Omental fat pad (tissue), 4 donors: ENCODE data around the gene EPHA1. TPM values are rescaled to one million over a fixed set of nuclear protein-coding genes. Genes with fewer than 3 reads are reported as not detected.
A peak's percentile ranks its signal among the peaks of the same experiment; 100 is the strongest.
"Not testable (repeated sequence)": the region's sequence is repeated elsewhere in the genome, so short reads cannot be mapped to it uniquely, and the experiment has no call there.

Experiments used
- ATAC-seq: fragments of 150-250 bp; one replicate; pipeline ENCODE4 v1.9.1; 2016; ENCODE audit warnings: mild to moderate bottlenecking, moderate library complexity; ENCODE audit not compliant: low FRiP score
- DNase-seq: peaks from one replicate; pipeline ENCODE4 v3.0.0-alpha.2; 2019; ENCODE audit warnings: low spot score
- CTCF ChIP-seq, 3 donors: fragments of 450-650 bp; IDR thresholded peaks; one replicate each; pipeline ENCODE4 v1.5.1; 2016 to 2017; ENCODE audit warnings: antibody characterized with exemption in 3 of 3, mild to moderate bottlenecking in 3 of 3, moderate library complexity in 2 of 3
- total RNA-seq, 4 donors: library from RNA; depleted of rRNA; stranded (reverse); fragments of >200 nt; gene quantifications; one replicate each; pipeline ENCODE4 v1.1.0, GENCODE V29; 2016

Gene EPHA1
- total RNA-seq, 4 donors from 2014 or later: 0.13 to 0.46 TPM; not detected in 2

- ATAC-seq (no peak), DNase-seq (no peak)
- TF ChIP-seq CTCF (IDR thresholded peaks at IDR 0.05): no peak
Measured at GRCh38 chr7:143396182-143396581, 12.5 kb downstream of the EPHA1 start.

DNA sequence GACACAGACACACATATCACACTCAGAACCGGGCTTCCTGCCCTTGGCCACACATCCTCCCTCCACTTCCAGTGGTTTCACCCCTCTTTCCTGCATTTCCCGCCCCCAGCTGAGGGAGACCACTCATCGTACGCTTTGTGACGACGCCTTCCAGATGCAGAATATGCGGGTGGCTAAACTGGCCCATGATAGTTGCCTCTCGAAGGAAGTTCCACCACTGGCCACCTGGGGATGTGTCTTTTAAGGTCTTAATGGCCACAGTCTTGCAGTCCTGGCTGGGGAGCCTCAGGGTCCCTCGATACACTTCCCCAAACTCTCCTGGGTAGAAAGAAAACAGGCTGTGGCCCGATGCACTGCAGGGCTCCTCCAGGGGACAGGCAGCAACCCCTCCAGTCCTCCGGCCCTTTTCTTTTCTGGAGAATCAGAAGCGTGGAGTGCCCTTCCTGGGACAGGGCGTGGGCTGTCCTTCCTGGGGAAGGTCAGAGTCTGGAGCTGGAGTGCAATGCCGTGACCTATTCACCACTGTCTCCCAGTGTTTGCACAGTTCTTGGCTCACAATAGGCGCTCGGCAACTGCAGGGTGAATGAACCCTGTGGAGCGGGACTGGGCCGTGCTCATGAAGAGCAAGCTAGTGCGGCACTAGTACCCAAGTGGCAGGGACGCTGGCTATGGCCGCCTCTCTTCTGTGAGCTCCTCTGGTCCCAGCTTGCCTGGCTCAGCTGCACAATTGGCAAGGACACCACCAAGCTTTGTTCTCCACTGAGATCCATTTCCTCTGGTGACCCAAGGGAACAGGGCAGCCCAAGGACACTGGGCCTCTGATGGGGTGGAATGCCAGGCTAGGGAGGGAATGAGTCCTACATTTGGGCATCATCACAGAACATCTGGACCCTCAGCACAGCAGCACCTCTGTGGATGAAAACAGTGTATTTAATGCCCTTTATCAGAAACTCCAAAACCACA is 13.2 kb downstream of the EPHA1 start:
- DNase-seq (no peak), ATAC-seq (no peak)
- TF ChIP-seq CTCF (IDR thresholded peaks at IDR 0.05): no peak

DNA sequence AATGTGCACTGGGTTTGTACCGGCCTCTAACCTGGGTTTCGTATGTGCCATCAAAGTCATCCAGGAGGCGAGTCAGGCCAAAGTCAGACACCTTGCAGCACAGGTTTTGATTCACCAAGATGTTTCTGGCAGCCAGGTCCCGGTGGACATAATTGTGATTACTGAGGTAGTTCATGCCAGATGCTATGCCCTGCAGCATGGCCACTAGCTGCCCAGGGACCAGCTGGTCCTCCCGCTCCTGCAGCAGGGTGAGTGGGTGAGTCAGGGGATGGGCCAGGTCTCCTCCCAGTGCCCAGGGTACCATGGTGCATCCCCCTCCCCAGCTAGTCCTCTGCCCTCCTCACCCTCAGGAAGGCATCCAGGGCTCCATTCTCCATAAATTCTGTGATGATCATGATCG is 13.9 kb downstream of the EPHA1 start:
- no peak for ATAC-seq
- no peak for TF ChIP-seq CTCF (IDR thresholded peaks at IDR 0.05)

DNA sequence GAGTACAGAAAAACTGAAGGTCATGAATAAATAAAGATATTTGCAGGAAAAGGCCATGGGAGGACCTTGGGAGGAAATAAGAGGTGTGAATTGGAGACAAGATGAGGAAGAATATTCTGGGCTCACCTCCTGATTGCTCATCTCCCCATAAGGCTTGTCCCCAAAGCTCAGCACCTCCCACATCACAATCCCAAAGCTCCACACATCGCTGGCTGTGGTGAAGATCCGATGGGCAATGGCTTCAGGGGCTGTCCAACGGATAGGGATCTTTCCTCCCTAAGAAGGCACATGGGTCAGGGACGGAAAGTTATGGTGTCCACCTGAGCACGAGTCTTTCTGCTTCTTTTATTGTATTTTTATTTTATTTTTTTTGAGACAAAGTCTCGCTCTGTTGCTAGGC is 14.6 kb downstream of the EPHA1 start:
- no peak for ATAC-seq
- no peak for DNase-seq
- no peak for TF ChIP-seq CTCF (IDR thresholded peaks at IDR 0.05)

More for the DNA sequence above, 13.9 kb downstream of the EPHA1 start:
- DNase-seq: no peak

DNA sequence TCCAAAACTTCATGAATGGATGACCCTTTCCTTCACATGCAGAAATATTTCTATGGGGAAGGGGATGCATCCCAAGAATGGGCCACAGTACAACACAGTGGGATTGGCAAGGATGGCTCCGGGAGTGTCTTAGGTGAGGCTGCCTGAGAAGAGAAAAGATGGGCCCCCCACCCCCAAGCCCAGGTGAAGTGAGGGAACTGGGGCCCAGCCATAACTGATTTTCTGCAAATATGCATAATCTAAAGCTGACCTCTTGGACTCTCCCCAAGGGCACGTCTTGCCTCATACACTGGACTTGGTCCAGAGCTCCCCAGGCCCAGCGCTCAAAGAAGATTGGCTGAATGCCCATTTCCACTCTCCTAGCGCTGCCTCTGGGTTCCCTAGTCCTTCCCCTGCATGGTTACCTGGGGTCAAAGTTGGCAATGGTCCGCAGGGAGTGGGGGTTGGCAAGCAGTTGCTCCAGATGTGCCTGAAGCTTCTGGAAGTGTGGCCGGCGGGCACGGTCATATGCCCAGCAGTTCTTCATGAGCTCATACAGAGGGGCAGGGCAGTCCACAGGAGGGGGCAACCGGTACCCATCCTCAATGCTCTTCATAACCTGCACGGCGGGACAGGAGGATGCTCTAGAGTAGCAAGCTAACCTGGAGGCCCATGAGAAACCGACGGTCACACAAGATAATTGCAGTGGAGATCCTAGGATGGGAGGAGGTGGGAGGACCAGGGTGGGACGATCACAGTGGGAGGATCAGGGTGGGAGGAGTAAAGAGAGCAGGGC is 15.2 kb downstream of the EPHA1 start:
- ATAC-seq: no peak
- TF ChIP-seq CTCF (IDR thresholded peaks at IDR 0.05): no peak
- peak; percentile 21 for DNase-seq

- ATAC-seq (no peak), DNase-seq (no peak)
- no peak for TF ChIP-seq CTCF (IDR thresholded peaks at IDR 0.05)
Measured at GRCh38 chr7:143392875-143393266, 15.8 kb downstream of the EPHA1 start.

DNA sequence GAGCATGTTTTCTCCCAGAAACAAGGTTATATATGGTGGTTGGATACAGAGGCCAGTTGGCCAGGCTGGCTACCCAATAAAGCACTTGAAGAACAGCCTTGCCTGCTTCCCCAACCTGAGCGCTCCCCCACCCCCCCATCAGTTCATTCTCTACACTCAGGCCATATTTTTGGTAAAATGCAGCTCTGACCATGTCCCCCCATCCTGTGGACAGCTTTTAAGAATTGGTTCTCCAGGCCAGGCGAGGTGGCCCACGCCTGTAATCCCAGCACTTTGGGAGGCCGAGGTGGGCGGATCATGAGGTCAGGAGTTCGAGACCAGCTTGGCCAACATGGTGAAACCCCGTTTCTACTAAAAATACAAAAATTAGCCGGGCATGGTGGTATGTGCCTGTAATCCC is 16.2 kb downstream of the EPHA1 start:
- DNase-seq, ATAC-seq: not testable (repeated sequence)
